NCI-H2029 treated with DMSO at 0.1 percent for 48 hours (cell line): ENCODE data around the gene SPEG.

Experiments used
- DNase-seq: peaks from one replicate; lab custom pipeline; 2025; lab: John Stamatoyannopoulos, UW

The SPEG gene

DNA sequence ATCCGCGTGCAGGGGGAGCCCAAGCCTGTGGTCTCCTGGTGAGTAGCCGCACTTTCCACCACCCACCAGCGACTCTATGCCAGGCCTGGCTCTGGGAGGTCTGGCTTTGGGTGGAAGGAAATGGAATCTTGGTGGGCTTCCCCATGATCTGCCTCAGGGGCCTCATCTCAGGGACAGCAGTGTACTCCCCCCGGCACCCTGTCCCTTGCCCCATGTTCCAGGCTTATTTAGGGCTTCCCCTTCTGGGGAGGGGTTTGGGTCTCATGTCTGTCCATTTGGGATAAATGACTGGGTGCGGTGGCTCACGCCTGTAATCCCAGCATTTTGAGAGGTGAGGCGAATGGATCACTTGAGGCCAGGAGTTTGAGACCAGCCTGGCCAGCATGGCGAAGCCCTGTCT is 27.7 kb downstream of the SPEG start:
- DNase-seq = no peak

- no peak for DNase-seq
Observed at GRCh38 chr2:219464286-219465032, 29.8 kb downstream of the SPEG start.

- DNase-seq = no peak
Observed at GRCh38 chr2:219465659-219466561, 31.3 kb downstream of the SPEG start.

- DNase-seq = no peak
Observed at GRCh38 chr2:219466816-219467735, 32.4 kb downstream of the SPEG start.

GRCh38 chr2:219467736-219468075 is 33.1 kb downstream of the SPEG start:
- DNase-seq = no peak

GRCh38 chr2:219468410-219469185 is 34.0 kb downstream of the SPEG start:
- DNase-seq = no peak

DNA sequence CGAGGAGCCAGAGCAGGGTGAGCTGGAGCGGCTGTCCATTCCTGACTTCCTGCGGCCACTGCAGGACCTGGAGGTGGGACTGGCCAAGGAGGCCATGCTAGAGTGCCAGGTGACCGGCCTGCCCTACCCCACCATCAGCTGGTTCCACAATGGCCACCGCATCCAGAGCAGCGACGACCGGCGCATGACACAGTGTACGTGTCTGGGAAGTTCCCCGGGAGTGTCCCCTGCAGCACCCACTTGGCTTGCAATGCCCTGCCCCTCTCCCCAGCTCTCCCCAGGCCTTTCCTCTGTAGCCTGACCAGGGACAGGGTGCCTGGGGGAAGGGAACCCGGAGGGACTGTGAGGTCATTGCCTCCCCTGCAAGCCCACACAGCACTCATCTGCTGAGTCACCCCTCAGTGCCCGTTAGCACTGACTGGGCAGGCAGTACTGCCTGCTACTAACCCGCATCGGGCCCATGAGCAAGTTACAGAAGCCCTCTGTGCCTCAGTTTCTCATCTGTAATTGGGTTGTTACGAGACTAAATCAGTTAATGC is 34.6 kb downstream of the SPEG start:
- DNase-seq = no peak

GRCh38 chr2:219470429-219470828 is 35.8 kb downstream of the SPEG start:
- DNase-seq = no peak

DNA sequence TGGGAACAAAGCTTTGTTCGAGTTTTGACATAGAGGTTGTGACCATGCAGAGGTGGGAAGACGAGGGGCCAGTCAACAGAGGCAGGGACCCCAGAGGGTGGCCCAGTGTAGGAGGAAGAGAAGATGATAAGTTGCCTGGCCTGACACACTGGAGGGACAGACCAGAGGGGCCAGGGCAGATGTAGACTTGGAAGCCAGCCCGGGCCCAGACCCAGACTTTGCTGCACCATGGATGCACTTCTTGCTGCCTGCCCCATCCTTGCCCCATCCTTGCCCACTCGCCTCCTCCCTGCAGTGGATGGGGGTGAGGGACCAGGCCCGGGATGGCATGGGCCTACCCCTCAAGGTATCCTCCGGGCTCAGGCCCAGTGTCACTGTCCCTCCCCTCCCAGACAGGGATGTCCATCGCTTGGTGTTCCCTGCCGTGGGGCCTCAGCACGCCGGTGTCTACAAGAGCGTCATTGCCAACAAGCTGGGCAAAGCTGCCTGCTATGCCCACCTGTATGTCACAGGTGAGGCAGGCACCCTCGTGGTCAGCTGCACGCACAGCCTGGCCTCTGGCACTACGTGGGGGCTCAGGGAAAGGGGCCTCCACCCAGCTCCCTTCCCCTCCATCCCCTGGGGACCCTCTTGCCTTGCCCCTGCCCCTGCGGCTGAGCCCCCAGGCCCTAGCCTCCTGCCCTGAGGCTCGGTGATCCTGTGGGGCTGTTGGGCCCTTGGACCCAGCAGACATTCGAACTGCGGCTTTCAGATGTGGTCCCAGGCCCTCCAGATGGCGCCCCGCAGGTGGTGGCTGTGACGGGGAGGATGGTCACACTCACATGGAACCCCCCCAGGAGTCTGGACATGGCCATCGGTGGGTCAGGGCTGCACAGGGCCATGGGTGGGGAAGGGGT is 37.1 kb downstream of the SPEG start:
- no peak for DNase-seq

GRCh38 chr2:219472629-219473187 is 38.1 kb downstream of the SPEG start:
- DNase-seq = no peak

- DNase-seq = no peak
Observed at GRCh38 chr2:219473511-219473910, 38.9 kb downstream of the SPEG start.

DNA sequence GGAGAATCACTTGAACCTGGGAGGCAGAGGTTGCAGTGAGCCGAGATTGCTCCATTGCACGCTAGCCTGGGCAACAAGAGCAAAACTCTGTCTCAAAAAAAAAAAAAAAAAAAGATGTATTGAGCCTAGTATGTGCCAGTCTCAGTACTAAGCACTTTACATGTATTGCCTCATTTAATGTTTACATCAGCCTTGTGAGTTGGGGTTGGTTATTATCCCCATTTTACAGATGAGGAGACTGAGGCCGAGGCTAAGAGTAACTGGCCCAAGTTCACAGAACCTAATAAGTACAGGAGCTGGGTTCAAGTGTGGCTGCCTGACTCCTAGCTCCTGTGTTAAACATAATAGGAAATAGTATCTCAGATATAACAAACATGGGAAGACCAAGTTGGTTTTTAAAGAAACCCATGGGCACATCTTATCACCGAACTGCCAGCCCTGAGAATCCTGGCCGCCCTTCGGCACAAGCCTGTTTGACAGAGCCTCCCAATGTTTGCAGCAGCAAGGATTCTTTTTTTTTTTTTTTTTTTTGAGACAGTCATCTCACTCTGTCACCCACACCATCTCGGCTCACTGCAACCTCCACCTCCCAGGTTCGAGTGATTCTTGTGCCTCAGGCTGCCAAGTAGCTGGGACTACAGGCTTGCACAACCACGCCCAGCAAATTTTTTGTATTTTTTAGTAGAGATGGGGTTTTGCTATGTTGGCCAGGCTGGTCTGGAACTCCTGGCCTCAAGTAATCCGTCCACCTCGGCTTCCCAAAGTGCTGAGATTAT is 39.8 kb downstream of the SPEG start:
- DNase-seq = no peak

GRCh38 chr2:219475278-219475677 is 40.6 kb downstream of the SPEG start:
- no peak for DNase-seq

DNA sequence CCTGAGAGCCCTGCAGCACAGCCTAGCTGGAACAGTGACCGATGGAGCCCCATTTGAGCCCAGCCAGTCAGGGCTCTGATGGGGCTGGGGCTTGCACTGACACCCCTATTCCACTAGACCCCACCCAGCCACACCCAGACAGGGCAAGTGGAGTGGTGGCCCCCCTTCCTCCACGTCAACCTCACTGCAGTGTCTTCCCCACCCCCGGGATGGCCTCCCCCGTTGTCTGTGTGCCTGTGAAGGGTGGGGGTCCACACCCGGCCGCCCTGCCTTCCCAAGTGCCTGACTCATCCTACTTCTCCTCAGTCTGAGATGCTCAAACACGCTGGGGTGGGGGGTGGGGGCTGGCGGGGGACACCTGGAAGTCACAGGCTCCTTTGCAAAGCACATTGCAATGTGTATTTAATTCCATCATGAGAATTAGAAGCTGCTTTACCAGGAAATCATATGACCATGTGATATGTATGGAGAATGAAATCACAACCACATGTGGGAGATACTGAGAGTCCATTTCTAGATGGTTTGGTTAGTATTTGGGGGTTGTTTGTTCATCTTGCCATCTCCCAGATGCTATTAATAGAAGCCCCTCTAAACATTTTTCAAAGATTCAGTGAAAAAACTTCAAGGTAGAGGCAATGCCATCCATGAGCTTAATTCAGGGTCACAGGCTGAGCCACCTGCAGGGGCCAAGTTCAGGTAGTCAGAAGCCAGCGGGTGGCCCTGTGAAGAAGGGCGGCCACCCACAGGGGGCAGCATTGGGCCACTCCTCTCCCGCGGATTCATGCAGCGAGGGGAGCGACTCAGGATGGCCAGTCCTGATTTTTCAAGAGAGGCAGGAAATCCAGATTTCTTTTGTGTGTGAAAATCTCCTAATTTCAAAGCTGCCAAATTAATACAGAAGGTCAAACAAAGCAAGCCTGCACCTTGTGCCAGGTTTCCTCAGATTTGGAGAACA is 41.3 kb downstream of the SPEG start:
- DNase-seq = no peak

GRCh38 chr2:219476652-219477151 is 42.1 kb downstream of the SPEG start:
- DNase-seq = no peak

DNA sequence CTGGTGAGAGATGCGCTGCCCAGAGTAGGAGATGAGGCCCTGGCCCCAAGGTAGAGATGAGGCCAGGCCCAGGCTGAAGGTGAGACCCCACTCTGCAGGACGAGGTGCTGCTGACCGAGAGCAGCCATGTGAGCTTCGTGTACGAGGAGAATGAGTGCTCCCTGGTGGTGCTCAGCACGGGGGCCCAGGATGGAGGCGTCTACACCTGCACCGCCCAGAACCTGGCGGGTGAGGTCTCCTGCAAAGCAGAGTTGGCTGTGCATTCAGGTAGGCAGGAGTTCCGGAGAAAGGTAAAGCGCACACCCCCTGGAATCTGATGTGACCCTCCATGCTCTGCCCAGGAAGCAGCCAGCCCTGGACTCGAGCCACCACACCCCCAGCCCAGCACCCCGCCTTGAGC is 42.5 kb downstream of the SPEG start:
- DNase-seq = no peak

- no peak for DNase-seq
Observed at GRCh38 chr2:219477815-219478214, 43.2 kb downstream of the SPEG start.

GRCh38 chr2:219478916-219479315 is 44.3 kb downstream of the SPEG start:
- DNase-seq = no peak
